Endothelial cell of umbilical vein (primary cell): ENCODE results near the gene FBXL14. TPM values are rescaled to one million over a fixed set of nuclear protein-coding genes. Genes with fewer than 3 reads are reported as not detected.

Experiments
- BruUV-seq: library from RNA; stranded (reverse); fragments of 400-500 nt; replicated peaks from 2 replicates; lab custom pipeline; 2021; lab: Mats Ljungman, UMichigan
- CTCF ChIA-PET: fragments of 300-600, 350-600 bp; sonication (Branson Sonifier 250); formaldehyde crosslinking; loops from one replicate; lab custom pipeline; 2021; ENCODE audit warnings: antibody characterized with exemption, inconsistent platforms; lab: Charles Lee
- POLR2A ChIA-PET: fragments of 300-600, 350-600 bp; sonication (Branson Sonifier 250); formaldehyde crosslinking; loops from one replicate; lab custom pipeline; 2021; ENCODE audit warnings: antibody characterized with exemption, inconsistent platforms; lab: Charles Lee
- DNase-seq: peaks from one replicate; pipeline ENCODE4 v3.0.0-alpha.2; 2011; ENCODE audit warnings: low read depth, low spot score
- FAIRE-seq: peaks from 2 replicates; lab custom pipeline; 2011; peaks lifted over from hg19 to GRCh38; lab: Jason Lieb, UNC
- H2AFZ ChIP-seq: 2 replicates; pipeline ENCODE4 v1.6.0; 2012; ENCODE audit warnings: low read depth, low read length, control low read depth, inconsistent platforms
- H3K27ac ChIP-seq: 2 replicates; pipeline ENCODE4 v1.5.1; 2011; ENCODE audit warnings: low read depth, mild to moderate bottlenecking, control low read depth, low read length, moderate library complexity; ENCODE audit not compliant: insufficient read depth
- H3K27me3 ChIP-seq, 2 experiments: 2 replicates each; pipeline versions ENCODE4 v1.6.0 to v1.6.1; 2011; ENCODE audit warnings: low read length in 2 of 2, mixed read lengths in 1 of 2; ENCODE audit not compliant: control insufficient read depth in 2 of 2, insufficient read depth in 2 of 2
- H3K36me3 ChIP-seq, 2 experiments: 2 replicates in 1 of 2; 3 replicates in 1 of 2; pipeline ENCODE4 v1.5.1; 2011; ENCODE audit warnings: low read length in 2 of 2, mild to moderate bottlenecking in 1 of 2, moderate library complexity in 1 of 2; ENCODE audit not compliant: control insufficient read depth in 2 of 2, insufficient read depth in 2 of 2; ENCODE audit errors: extremely low read depth in 1 of 2
- H3K4me1 ChIP-seq: 3 replicates; pipeline ENCODE4 v1.5.1; 2011; ENCODE audit warnings: mild to moderate bottlenecking, low read length; ENCODE audit not compliant: control insufficient read depth, insufficient read depth; ENCODE audit errors: extremely low read depth
- H3K4me2 ChIP-seq: 2 replicates; pipeline ENCODE4 v1.6.1; 2011; ENCODE audit warnings: low read length, control low read depth, mixed read lengths; ENCODE audit not compliant: insufficient read depth
- H3K4me3 ChIP-seq, 3 experiments: fragments of 200-600 bp in 1 of 3; sonication (generic), shearing (Covaris generic) in 1 of 3; replicated peaks in 1 of 3; 2 replicates each; pipeline ENCODE4 v1.5.1; 2011 to 2016; ENCODE audit warnings: control low read depth in 3 of 3, low read length in 3 of 3, mild to moderate bottlenecking in 2 of 3, inconsistent platforms in 1 of 3, low read depth in 1 of 3, moderate library complexity in 1 of 3; ENCODE audit not compliant: insufficient read depth in 1 of 3
- H3K79me2 ChIP-seq: 2 replicates; pipeline ENCODE4 v1.6.0; 2012; ENCODE audit warnings: low read length, inconsistent platforms; ENCODE audit not compliant: control insufficient read depth, insufficient read depth
- H3K9ac ChIP-seq: replicated peaks from 2 replicates; pipeline ENCODE3; 2011; ENCODE audit warnings: low read length, control low read depth; ENCODE audit not compliant: insufficient read depth; ENCODE audit errors: extremely low read depth
- H3K9me1 ChIP-seq: replicated peaks from 3 replicates; pipeline ENCODE4 v1.6.0; 2011; ENCODE audit warnings: mild to moderate bottlenecking, low read length; ENCODE audit not compliant: control insufficient read depth, insufficient read depth; ENCODE audit errors: extremely low read depth
- H3K9me3 ChIP-seq: replicated peaks from 2 replicates; pipeline ENCODE4 v1.5.1; 2012; ENCODE audit warnings: low read length, inconsistent platforms; ENCODE audit not compliant: control insufficient read depth, insufficient read depth
- H4K20me1 ChIP-seq: replicated peaks from 2 replicates; pipeline ENCODE3; 2011; ENCODE audit warnings: mild to moderate bottlenecking, low read length; ENCODE audit not compliant: control insufficient read depth, insufficient read depth; ENCODE audit errors: extremely low read depth
- EZH2 ChIP-seq: IDR thresholded peaks from 2 replicates; pipeline ENCODE4 v1.6.1; 2012; ENCODE audit warnings: borderline replicate concordance, low read depth, mild to moderate bottlenecking, moderate library complexity, low read length, inconsistent platforms; ENCODE audit not compliant: severe bottlenecking
- FOS ChIP-seq: IDR thresholded peaks from 2 replicates; pipeline ENCODE4 v1.6.1; 2011; ENCODE audit warnings: mild to moderate bottlenecking, low read length, moderate library complexity, borderline replicate concordance; ENCODE audit not compliant: insufficient read depth
- GATA2 ChIP-seq: IDR thresholded peaks from 2 replicates; pipeline ENCODE4 v1.7.0; 2011; ENCODE audit warnings: low read depth, mild to moderate bottlenecking, moderate library complexity, mixed read lengths, low read length; ENCODE audit not compliant: insufficient read length, insufficient read depth
- JUN ChIP-seq: IDR thresholded peaks from 2 replicates; pipeline ENCODE4 v1.6.1; 2011; ENCODE audit warnings: borderline replicate concordance, low read depth; ENCODE audit not compliant: insufficient read length, insufficient read depth
- MYC ChIP-seq: IDR thresholded peaks from one replicate; pipeline ENCODE4 v1.6.1; 2011; ENCODE audit warnings: mild to moderate bottlenecking, low read depth, low read length
- POLR2A ChIP-seq: IDR thresholded peaks from 2 replicates; pipeline ENCODE4 v1.6.1; 2012; ENCODE audit warnings: low read depth, mild to moderate bottlenecking, control low read depth, low read length
- POLR2AphosphoS5 ChIP-seq: IDR thresholded peaks from 2 replicates; pipeline ENCODE4 v1.6.1; 2012; ENCODE audit warnings: low read depth, mild to moderate bottlenecking, control low read depth, low read length, moderate library complexity; ENCODE audit not compliant: insufficient read depth
- dilution Hi-C: fragments of 300-500 bp; cut with MboI; formaldehyde crosslinking; loops from one replicate; pipeline ENCODE4 v1.15.0; 2019; ENCODE audit warnings: low sequenced_read_pairs; ENCODE audit not compliant: extremely low pct_ligation_motif_present
- intact Hi-C: fragments of 100-400 bp; cut with micrococcal nuclease; formaldehyde crosslinking; loops from one replicate; pipeline ENCODE4 v1.10.0; 2022
- polyA plus RNA-seq, 4 experiments: library from polyadenylated mRNA; depleted of rRNA in 3 of 4; stranded (reverse) in 3 of 4; unstranded in 1 of 4; fragments of >200 nt; gene quantifications; 2 replicates each; pipeline versions ENCODE4 v1.2.1 to v1.2.3, GENCODE V29; 2011 to 2012; ENCODE audit warnings: missing spikeins in 1 of 4
- total RNA-seq: library from RNA; stranded (reverse); gene quantifications from 2 replicates; pipeline ENCODE4 v1.2.3, GENCODE V29; 2021
- TF ChIP-seq, protein P1 (sequence below): IDR thresholded peaks from 2 replicates; pipeline ENCODE4 v1.6.1; 2011; ENCODE audit not compliant: insufficient read depth, insufficient read length
- TF ChIP-seq, protein P2 (sequence below), 2 donors: IDR thresholded peaks; 1 replicate in 1 of 2; 2 replicates in 1 of 2; pipeline ENCODE4 v1.5.1; 2011; ENCODE audit warnings: low read length in 2 of 2, mild to moderate bottlenecking in 2 of 2, moderate library complexity in 2 of 2, control low read depth in 1 of 2, inconsistent platforms in 1 of 2, low read depth in 1 of 2; ENCODE audit not compliant: insufficient read depth in 1 of 2; ENCODE audit errors: extremely low read depth in 1 of 2

FBXL14 gene
- total and polyA plus RNA-seq, 2 donors (not counting 3 experiments of a cell fraction or from before 2014, with no cell fraction given): 11.3 to 15.7 TPM

DNA sequence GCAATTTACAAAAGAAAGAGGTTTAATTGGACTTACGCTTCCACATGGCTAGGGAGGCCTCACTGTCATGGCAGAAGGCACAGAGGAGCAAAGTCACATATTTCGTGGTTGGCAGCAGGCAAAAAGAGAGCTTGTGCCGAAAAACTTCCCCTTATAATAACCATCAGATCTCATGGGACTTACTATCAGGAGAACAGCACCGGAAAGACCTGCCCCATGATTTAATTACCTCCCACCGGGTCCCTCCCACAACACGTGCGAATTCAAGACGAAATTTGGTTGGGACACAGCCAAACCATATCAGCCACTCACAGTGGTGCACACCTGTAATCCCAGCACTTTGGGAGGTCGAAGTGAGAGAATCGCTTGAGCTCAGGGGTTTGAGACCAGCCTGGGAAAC, 68.5 kb downstream of the FBXL14 start:
- no peaks in the 10 kb centered on the region for H3K36me3 ChIP-seq
- TF ChIP-seq MYC: no peak
- H3K27ac ChIP-seq: no peak overlapping the region
- CTCF ChIA-PET: interaction anchor here (0.7 to 3.3 kb wide), 3 partner anchors 21 to 408 kb away, joined by 3 to 22 read pairs (median 4); no protein-coding TSS in a partner anchor
- POLR2A ChIA-PET: no interaction called here
- no peak overlapping the region for H3K9ac ChIP-seq
- H3K9me3 ChIP-seq: no peaks in the 10 kb centered on the region
- BruUV-seq: no TSS peak
- H3K4me3 ChIP-seq: no peak overlapping the region
- dilution Hi-C loops: no loop called here
- H2AFZ ChIP-seq: no peak overlapping the region
- intact Hi-C loops: no loop called here
- H3K4me2 ChIP-seq: no peak overlapping the region
- no peaks in the 10 kb centered on the region for H3K79me2 ChIP-seq
- no peak for FAIRE-seq
- H3K4me1 ChIP-seq: no peaks in the 10 kb centered on the region
- DNase-seq: no peak
- H3K9me1 ChIP-seq: no peaks in the 10 kb centered on the region
- peaks cover 34 to 36% of the 10 kb centered on the region in 2 experiments for H3K27me3 ChIP-seq
- H4K20me1 ChIP-seq: no peaks in the 10 kb centered on the region

DNA sequence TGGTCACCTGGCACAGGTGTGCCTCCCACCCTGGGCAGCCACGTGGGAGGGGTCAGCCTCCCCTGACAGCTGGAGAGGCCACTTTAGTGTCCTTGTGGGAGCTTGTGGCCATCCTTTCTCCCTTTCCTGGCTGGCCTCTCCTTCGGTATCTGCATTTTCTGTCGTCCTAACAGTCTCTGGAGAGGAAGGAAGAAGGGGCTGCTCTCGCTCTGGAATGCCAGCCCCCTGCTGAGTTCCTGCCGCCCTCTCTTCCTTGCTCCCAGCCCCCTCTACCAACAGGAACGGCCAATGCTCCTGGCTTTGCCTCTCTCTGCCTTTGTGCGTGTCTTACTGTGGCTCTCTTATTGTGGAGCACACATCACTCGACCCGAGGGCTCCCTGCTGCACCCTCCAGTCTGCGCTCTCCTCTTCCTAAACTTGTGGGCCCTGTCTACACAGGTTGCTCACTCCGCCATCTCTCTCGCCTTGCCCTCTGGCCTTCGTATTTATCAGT, 70.8 kb downstream of the FBXL14 start:
- dilution Hi-C loops: no loop called here

More for the DNA sequence above, 70.8 kb downstream of the FBXL14 start:
- intact Hi-C loops: no loop called here
- no TSS peak for BruUV-seq
- Histone ChIP-seq H3K9me3 (no peaks in the 10 kb centered on the region), H3K4me1 (no peaks in the 10 kb centered on the region), H2AFZ (no peak overlapping the region), H3K9me1 (no peaks in the 10 kb centered on the region), H3K4me2 (no peak overlapping the region), H3K27ac (no peak overlapping the region), H3K9ac (no peak overlapping the region), H3K79me2 (no peaks in the 10 kb centered on the region), H4K20me1 (no peaks in the 10 kb centered on the region), H3K36me3 (no peaks in the 10 kb centered on the region), H3K4me3 (no peak overlapping the region), H3K27me3 (peaks cover 18 to 25% of the 10 kb centered on the region in 2 experiments)
- no peak for FAIRE-seq
- no peak for TF ChIP-seq POLR2AphosphoS5
- TF ChIP-seq EZH2: no peak
- TF ChIP-seq GATA2: no peak
- no peak for TF ChIP-seq MYC
- TF ChIP-seq, protein P1, sequence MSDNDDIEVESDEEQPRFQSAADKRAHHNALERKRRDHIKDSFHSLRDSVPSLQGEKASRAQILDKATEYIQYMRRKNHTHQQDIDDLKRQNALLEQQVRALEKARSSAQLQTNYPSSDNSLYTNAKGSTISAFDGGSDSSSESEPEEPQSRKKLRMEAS: no peak
- TF ChIP-seq JUN: no peak
- TF ChIP-seq POLR2A: no peak
- TF ChIP-seq, protein P2, sequence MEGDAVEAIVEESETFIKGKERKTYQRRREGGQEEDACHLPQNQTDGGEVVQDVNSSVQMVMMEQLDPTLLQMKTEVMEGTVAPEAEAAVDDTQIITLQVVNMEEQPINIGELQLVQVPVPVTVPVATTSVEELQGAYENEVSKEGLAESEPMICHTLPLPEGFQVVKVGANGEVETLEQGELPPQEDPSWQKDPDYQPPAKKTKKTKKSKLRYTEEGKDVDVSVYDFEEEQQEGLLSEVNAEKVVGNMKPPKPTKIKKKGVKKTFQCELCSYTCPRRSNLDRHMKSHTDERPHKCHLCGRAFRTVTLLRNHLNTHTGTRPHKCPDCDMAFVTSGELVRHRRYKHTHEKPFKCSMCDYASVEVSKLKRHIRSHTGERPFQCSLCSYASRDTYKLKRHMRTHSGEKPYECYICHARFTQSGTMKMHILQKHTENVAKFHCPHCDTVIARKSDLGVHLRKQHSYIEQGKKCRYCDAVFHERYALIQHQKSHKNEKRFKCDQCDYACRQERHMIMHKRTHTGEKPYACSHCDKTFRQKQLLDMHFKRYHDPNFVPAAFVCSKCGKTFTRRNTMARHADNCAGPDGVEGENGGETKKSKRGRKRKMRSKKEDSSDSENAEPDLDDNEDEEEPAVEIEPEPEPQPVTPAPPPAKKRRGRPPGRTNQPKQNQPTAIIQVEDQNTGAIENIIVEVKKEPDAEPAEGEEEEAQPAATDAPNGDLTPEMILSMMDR (IDR thresholded peaks at IDR 0.05; ENCODE audit: extremely low read depth in 1 of 2, insufficient read depth in 1 of 2, low read depth in 1 of 2, low read length in 2 of 2): no peak
- TF ChIP-seq FOS: no peak
- no peak for DNase-seq
- POLR2A ChIA-PET: interaction anchor here (0.6 kb wide), 1 partner anchor 814 kb away, joined by 4 read pairs; no protein-coding TSS in a partner anchor
- CTCF ChIA-PET: interaction anchor here (0.7 to 1.2 kb wide), 2 partner anchors 11 to 405 kb away, joined by 3 to 4 read pairs; no protein-coding TSS in a partner anchor
